ENCODE data around the gene TGFBR2.

DNA sequence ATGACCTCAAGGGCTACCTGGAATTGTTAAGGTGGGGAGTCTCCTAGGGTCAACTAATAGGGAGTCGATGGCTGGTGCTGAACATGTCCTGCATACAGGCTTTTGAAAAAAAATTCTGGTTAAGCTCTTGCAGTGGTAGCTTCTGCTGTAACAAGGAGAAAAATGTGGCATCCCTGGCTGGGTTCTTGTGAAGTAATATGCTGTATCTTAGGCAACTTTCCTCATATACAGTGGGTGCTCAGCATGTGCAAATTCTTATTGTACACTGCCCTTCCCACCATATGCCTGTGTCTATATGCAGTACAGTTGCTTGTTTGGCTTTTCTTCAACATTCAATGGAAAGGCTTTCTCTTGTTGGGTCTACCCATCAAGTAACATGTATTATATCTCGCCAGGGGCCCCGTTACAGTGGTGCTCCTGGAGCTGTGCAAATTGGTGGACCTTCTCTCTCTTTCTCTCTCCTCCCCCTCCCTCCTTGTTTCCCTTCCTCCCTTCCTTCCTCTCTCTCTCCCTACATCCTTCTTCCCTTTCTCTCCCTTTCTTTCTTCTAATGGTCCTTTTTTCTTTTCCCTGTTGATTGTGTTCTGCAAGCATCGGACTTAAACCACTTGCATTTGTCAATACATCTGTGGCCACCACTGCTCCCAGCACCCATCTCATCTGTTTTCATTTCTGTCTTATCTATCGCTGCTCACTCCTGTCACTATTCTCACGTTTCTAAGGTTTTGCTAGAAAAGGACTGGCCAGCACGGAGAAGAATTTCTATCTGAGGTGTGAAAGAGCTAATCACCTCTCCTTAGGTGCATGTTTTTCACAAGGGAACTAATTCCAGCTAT, 35.2 kb downstream of the TGFBR2 start:
- TF ChIP-seq, protein P1, sequence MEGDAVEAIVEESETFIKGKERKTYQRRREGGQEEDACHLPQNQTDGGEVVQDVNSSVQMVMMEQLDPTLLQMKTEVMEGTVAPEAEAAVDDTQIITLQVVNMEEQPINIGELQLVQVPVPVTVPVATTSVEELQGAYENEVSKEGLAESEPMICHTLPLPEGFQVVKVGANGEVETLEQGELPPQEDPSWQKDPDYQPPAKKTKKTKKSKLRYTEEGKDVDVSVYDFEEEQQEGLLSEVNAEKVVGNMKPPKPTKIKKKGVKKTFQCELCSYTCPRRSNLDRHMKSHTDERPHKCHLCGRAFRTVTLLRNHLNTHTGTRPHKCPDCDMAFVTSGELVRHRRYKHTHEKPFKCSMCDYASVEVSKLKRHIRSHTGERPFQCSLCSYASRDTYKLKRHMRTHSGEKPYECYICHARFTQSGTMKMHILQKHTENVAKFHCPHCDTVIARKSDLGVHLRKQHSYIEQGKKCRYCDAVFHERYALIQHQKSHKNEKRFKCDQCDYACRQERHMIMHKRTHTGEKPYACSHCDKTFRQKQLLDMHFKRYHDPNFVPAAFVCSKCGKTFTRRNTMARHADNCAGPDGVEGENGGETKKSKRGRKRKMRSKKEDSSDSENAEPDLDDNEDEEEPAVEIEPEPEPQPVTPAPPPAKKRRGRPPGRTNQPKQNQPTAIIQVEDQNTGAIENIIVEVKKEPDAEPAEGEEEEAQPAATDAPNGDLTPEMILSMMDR (tag by site-specific recombination; IDR thresholded peaks at IDR 0.05) = no peak
- TF ChIP-seq, protein P2, sequence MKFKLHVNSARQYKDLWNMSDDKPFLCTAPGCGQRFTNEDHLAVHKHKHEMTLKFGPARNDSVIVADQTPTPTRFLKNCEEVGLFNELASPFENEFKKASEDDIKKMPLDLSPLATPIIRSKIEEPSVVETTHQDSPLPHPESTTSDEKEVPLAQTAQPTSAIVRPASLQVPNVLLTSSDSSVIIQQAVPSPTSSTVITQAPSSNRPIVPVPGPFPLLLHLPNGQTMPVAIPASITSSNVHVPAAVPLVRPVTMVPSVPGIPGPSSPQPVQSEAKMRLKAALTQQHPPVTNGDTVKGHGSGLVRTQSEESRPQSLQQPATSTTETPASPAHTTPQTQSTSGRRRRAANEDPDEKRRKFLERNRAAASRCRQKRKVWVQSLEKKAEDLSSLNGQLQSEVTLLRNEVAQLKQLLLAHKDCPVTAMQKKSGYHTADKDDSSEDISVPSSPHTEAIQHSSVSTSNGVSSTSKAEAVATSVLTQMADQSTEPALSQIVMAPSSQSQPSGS (tag by site-specific recombination; IDR thresholded peaks at IDR 0.05; ENCODE audit: low read depth) = no peak
- TF ChIP-seq, protein P3, sequence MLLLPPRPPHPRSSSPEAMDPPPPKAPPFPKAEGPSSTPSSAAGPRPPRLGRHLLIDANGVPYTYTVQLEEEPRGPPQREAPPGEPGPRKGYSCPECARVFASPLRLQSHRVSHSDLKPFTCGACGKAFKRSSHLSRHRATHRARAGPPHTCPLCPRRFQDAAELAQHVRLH (tag by site-specific recombination; IDR thresholded peaks at IDR 0.05) = no peak
- TF ChIP-seq ZNF341 (tag by site-specific recombination; IDR thresholded peaks at IDR 0.05; ENCODE audit: low read depth) (no peak), ZNF792 (tag by site-specific recombination; IDR thresholded peaks at IDR 0.05) (no peak)

Measured in HEK293 (cell line).